Mucosa of descending colon (tissue), 3 donors: ENCODE measurements around the gene MTHFD1L. TPM values are rescaled to one million over a fixed set of nuclear protein-coding genes. Genes with fewer than 3 reads are reported as not detected.

Experiments
- ATAC-seq: fragments of 200-7000 bp; cut with Tn5 transposase; one replicate; pipeline ENCODE4 v1.9.1; 2020; ENCODE audit warnings: mild to moderate bottlenecking, moderate library complexity
- DNase-seq, 3 donors: peaks; one replicate each; pipeline ENCODE4 v3.0.0-alpha.2; 2020
- H3K36me3 ChIP-seq: fragments of 200-600 bp; one replicate; pipeline ENCODE4 v1.8.0; 2021; ENCODE audit warnings: low read depth, mild to moderate bottlenecking
- H3K4me1 ChIP-seq: fragments of 200-600 bp; one replicate; pipeline ENCODE4 v1.8.0; 2021; ENCODE audit warnings: low read depth, mild to moderate bottlenecking
- H3K4me3 ChIP-seq: fragments of 200-600 bp; one replicate; pipeline ENCODE4 v1.8.0; 2021; ENCODE audit warnings: mild to moderate bottlenecking
- H3K9me3 ChIP-seq: fragments of 200-600 bp; one replicate; pipeline ENCODE4 v1.8.0; 2021; ENCODE audit warnings: mild to moderate bottlenecking
- intact Hi-C, 2 donors: fragments of 100-400 bp; cut with DNase I in 1 of 2; cut with micrococcal nuclease in 1 of 2; formaldehyde crosslinking; loops; one replicate each; pipeline versions ENCODE4 v1.11.0 to v1.11.1; 2022; cut with DNase I, micrococcal nuclease
- total RNA-seq, 3 donors: library from RNA; stranded (reverse); fragmentation: NEBNext Ultra II Directional in 2 of 3; extraction: Animal tissue kit (Norgen Biotek cat#: 25700) in 2 of 3; gene quantifications; one replicate each; pipeline versions ENCODE4 v1.2.1 to v1.2.4, GENCODE V29; 2021 to 2023
- TF ChIP-seq, protein P1 (sequence below): fragments of 200-600 bp; IDR thresholded peaks from one replicate; pipeline ENCODE4 v1.8.0; 2022; ENCODE audit warnings: antibody characterized with exemption, mild to moderate bottlenecking
- donor health status: DM: no; HTN: no; CAD: no; lungs with moderate emphysema.
- donor health status: DM: no; HTN: no; CAD: no.
- donor health status: DM: no; HTN: yes; CAD: no.

Gene MTHFD1L
- total RNA-seq, 3 donors from 2014 or later = 7.1 to 11.1 (median 8.9) TPM

DNA sequence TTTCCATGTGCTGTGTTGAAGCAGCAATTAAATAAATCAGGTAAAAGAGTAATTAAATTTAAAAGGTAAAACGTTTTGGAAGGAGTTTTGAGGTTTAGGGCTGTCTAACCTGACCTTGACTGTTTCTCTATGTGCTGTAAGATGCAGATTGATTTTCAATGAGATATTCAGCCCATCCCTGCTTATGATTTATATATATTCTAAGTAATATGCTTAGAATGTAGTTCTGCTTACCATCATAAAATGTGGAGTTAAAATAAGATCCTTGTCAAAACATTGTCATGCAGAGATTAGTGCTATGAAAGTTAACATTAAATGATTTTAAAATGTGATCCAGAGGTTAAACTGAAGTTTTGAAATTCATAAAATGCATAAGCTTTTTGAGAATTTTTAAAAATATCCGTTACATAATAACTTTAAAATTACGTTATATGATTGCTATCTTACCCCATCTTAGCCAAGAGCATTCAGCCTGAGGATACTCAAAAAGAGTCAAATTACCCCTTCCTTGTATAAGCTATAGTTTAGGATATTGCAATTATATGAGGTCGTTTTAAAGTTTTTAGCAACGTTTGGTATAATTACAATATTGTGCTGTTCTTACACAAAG lies 122.5 kb downstream of the MTHFD1L start:
- Histone ChIP-seq H3K36me3 (no peaks in the 10 kb centered on the region), H3K9me3 (no peaks in the 10 kb centered on the region), H3K4me1 (peaks cover 3% of the 10 kb centered on the region), H3K4me3 (no peak overlapping the region)
- ATAC-seq (no peak), DNase-seq (no peak)
- intact Hi-C loops = no loop called here
- TF ChIP-seq, protein P1, sequence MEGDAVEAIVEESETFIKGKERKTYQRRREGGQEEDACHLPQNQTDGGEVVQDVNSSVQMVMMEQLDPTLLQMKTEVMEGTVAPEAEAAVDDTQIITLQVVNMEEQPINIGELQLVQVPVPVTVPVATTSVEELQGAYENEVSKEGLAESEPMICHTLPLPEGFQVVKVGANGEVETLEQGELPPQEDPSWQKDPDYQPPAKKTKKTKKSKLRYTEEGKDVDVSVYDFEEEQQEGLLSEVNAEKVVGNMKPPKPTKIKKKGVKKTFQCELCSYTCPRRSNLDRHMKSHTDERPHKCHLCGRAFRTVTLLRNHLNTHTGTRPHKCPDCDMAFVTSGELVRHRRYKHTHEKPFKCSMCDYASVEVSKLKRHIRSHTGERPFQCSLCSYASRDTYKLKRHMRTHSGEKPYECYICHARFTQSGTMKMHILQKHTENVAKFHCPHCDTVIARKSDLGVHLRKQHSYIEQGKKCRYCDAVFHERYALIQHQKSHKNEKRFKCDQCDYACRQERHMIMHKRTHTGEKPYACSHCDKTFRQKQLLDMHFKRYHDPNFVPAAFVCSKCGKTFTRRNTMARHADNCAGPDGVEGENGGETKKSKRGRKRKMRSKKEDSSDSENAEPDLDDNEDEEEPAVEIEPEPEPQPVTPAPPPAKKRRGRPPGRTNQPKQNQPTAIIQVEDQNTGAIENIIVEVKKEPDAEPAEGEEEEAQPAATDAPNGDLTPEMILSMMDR = no peak

DNA sequence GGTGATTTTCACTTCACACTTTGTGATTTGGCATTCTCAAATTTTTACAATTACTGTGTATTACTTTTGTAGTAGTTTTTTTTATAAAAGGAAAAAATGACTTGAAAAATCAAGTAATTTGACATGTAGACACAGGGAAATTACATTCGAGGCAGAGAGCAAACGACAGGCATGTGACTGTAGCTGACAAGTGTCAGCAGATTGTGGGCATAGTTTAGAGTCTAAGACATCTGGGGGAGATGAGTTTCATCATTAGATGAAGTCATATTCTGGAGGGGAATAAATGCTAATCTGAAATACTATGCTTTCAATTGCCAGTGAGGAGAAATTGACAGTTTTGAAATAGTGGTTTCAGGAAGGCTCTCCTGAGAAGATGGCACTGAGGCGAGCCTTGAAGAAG lies 126.0 kb downstream of the MTHFD1L start:
- TF ChIP-seq, protein P1 = no peak
- ATAC-seq (no peak), DNase-seq (no peak)
- Histone ChIP-seq H3K4me3 (no peak overlapping the region), H3K36me3 (no peaks in the 10 kb centered on the region), H3K9me3 (no peaks in the 10 kb centered on the region), H3K4me1 (peaks cover 3% of the 10 kb centered on the region)
- intact Hi-C loops = no loop called here

DNA sequence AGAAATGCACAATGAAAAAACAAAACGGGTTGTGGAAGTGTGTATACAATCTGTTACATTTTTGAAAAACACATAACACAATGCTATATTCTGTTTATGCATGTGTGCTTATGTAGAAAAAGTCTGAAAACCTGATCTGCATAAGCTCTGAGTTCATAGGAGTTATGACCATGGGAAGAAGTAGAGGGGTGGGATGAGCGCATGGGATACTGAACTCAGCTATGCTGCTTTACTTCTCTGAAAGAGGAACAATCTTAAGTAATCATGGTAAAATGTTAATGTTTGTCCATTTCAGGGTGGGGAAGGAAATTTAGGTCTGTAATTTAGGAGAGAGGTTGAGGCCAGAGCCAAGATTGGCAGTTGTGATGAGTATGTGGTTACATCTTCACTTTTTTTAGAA lies 126.8 kb downstream of the MTHFD1L start:
- Histone ChIP-seq H3K9me3 (no peaks in the 10 kb centered on the region), H3K4me3 (no peak overlapping the region), H3K36me3 (no peaks in the 10 kb centered on the region), H3K4me1 (peaks cover 3% of the 10 kb centered on the region)
- DNase-seq (no peak), ATAC-seq (no peak)
- intact Hi-C loops = no loop called here
- TF ChIP-seq, protein P1 = no peak

DNA sequence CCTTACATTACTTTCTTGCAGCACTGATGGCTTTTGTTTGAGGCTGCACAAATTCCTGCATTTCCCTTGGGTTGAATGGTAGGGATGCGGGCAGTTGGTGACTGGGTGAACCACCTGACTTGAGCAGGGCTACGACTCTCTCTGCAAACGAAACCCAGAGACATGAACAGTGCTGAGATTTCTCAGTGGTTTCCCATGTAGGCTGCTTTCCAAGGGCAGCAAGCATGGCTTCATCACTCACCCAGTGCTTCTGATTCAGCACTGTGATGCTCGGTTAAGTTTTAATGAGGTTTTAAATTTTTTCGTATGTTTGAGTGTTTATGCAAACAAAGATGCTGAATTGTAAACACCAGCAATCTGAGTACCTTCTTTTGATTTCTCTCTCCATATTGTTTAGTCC lies 127.2 kb downstream of the MTHFD1L start:
- TF ChIP-seq, protein P1 = no peak
- ATAC-seq = no peak
- Histone ChIP-seq H3K9me3 (no peaks in the 10 kb centered on the region), H3K36me3 (no peaks in the 10 kb centered on the region), H3K4me3 (no peak overlapping the region), H3K4me1 (peaks cover 3% of the 10 kb centered on the region)
- DNase-seq = no peak
- intact Hi-C loops = no loop called here

DNA sequence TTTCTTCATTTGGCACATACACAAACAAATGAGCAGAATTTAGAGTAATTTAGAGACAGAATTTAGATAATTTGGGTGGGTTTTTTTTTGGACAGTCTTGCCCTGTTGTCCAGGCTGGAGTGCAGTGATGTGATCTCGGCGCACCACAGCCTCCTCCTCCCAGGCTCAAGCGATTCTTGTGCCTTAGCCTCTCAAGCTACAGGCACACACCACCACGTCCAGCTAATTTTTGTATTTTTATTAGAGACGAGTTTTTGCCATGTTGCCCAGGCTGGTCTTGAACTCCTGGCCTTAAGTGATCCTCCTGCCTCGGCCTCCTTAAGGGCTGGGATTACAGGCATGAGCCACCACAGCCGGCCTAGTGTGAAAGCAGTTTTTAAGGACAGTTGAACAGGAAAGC lies 127.8 kb downstream of the MTHFD1L start:
- H3K4me1 ChIP-seq = no peaks in the 10 kb centered on the region
- H3K9me3 ChIP-seq = no peaks in the 10 kb centered on the region
- TF ChIP-seq, protein P1 = no peak
- DNase-seq (no peak), ATAC-seq (no peak)
- no peak overlapping the region for H3K4me3 ChIP-seq
- intact Hi-C loops = no loop called here
- H3K36me3 ChIP-seq = no peaks in the 10 kb centered on the region

DNA sequence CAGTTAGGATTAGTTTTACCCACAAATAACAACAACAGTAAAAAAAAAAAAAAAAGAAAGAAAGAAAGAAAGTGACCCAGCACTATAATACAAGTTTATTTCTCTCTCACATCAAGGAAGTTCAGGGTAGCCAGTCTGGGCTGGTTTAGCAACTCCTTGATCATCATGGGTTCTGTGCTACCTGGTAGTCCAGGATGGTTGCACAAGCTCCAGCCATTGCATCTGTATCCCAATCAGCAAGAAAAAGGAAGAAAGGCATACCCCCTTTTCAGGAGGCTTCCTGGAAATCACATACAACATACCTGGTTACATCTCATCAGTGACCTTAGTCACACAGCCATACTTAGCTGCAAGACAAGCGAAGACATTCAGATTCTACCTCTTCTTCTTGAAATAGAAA lies 128.5 kb downstream of the MTHFD1L start:
- intact Hi-C loops = no loop called here
- Histone ChIP-seq H3K4me1 (no peaks in the 10 kb centered on the region), H3K4me3 (no peak overlapping the region), H3K36me3 (no peaks in the 10 kb centered on the region), H3K9me3 (no peaks in the 10 kb centered on the region)
- ATAC-seq (no peak), DNase-seq (no peak)
- TF ChIP-seq, protein P1 = no peak
